K562 (cell line): Measurements from ENCODE around the gene ACSS2. TPM values are rescaled to one million over a fixed set of nuclear protein-coding genes. Genes with fewer than 3 reads are reported as not detected.

Experiments
- ATAC-seq: fragments of 200-7000 bp; cut with Tn5 transposase; 3 replicates; pipeline ENCODE4 v1.9.1; 2020; ENCODE audit warnings: moderate library complexity
- BruUV-seq: library from RNA; stranded (reverse); fragments of 400-500 nt; replicated peaks from 2 replicates; lab custom pipeline; 2021; lab: Mats Ljungman, UMichigan
- CTCF ChIA-PET: fragments of 300-600 bp; formaldehyde crosslinking; extraction: SDS; loops from one replicate; lab custom pipeline; 2021; ENCODE audit warnings: low intra/inter-chr PET ratio; lab: Yijun Ruan, JAX
- POLR2A ChIA-PET: fragments of 300-600, 350-650 bp; sonication (Branson Sonifier 250); formaldehyde crosslinking; extraction: SDS; loops from one replicate; lab custom pipeline; 2021; ENCODE audit warnings: antibody characterized with exemption, inconsistent platforms; lab: Yijun Ruan, JAX
- DNase-seq, 4 experiments: peaks; one replicate each; pipeline versions ENCODE4 v3.0.0 to v3.0.0-alpha.2; 2011 to 2018; ENCODE audit warnings: low spot score in 3 of 4, mixed read lengths in 3 of 4; ENCODE audit errors: extremely low read depth in 1 of 4
- FAIRE-seq: peaks from 2 replicates; lab custom pipeline; 2011; peaks lifted over from hg19 to GRCh38; lab: Jason Lieb, UNC
- H2AFZ ChIP-seq: 2 replicates; pipeline ENCODE4 v1.6.0; 2011; ENCODE audit warnings: low read depth, low read length, control low read depth, inconsistent platforms
- H3K27ac ChIP-seq: fragments of 200-600 bp; 3 replicates; pipeline ENCODE4 v1.8.0; 2011; ENCODE audit warnings: low read depth, mild to moderate bottlenecking, control low read depth, inconsistent platforms, low read length, moderate library complexity, mixed read lengths; ENCODE audit errors: extremely low read depth
- H3K27me3 ChIP-seq, 2 experiments: fragments of 300-600 bp in 1 of 2; 2 replicates in 1 of 2; 3 replicates in 1 of 2; pipeline versions ENCODE4 v1.6.0 to v1.8.0; 2011; ENCODE audit warnings: inconsistent platforms in 2 of 2, low read length in 2 of 2, mild to moderate bottlenecking in 1 of 2, mixed read lengths in 1 of 2, moderate library complexity in 1 of 2; ENCODE audit not compliant: control insufficient read depth in 2 of 2, insufficient read depth in 2 of 2
- H3K36me3 ChIP-seq: fragments of 300-600 bp; 3 replicates; pipeline ENCODE4 v1.8.0; 2011; ENCODE audit warnings: mild to moderate bottlenecking, low read length, inconsistent platforms; ENCODE audit not compliant: control insufficient read depth, insufficient read depth
- H3K4me1 ChIP-seq, 2 experiments: fragments of 200-600 bp in 1 of 2; replicated peaks in 1 of 2; 2 replicates in 1 of 2; 3 replicates in 1 of 2; pipeline versions ENCODE4 v1.5.1 to v1.8.0; 2011; ENCODE audit warnings: inconsistent platforms in 2 of 2, low read length in 2 of 2, mild to moderate bottlenecking in 1 of 2, mixed read lengths in 1 of 2, moderate library complexity in 1 of 2; ENCODE audit not compliant: control insufficient read depth in 2 of 2, insufficient read depth in 2 of 2
- H3K4me2 ChIP-seq: 2 replicates; pipeline ENCODE4 v1.6.1; 2011; ENCODE audit warnings: low read length, control low read depth, inconsistent platforms, mixed read lengths; ENCODE audit not compliant: insufficient read depth
- H3K4me3 ChIP-seq: fragments of 200-600 bp; sonication (generic), shearing (Covaris generic); 2 replicates; pipeline ENCODE4 v1.5.1; 2016; ENCODE audit warnings: control low read depth, inconsistent platforms
- H3K79me2 ChIP-seq: fragments of 200-600 bp; 3 replicates; pipeline ENCODE4 v1.8.0; 2011; ENCODE audit warnings: low read length, inconsistent platforms; ENCODE audit not compliant: control insufficient read depth, insufficient read depth
- H3K9ac ChIP-seq, 2 experiments: 2 replicates each; pipeline versions ENCODE4 v1.6.0 to v1.6.1; 2011; ENCODE audit warnings: low read depth in 2 of 2, low read length in 2 of 2, control low read depth in 1 of 2, inconsistent platforms in 1 of 2, mild to moderate bottlenecking in 1 of 2, mixed read lengths in 1 of 2; ENCODE audit not compliant: insufficient read depth in 1 of 2
- H3K9me1 ChIP-seq: one replicate; pipeline ENCODE4 v1.6.0; 2011; ENCODE audit warnings: inconsistent platforms, mild to moderate bottlenecking, low read length, moderate library complexity; ENCODE audit not compliant: control insufficient read depth, insufficient read depth
- H3K9me3 ChIP-seq: replicated peaks from 2 replicates; pipeline ENCODE4 v1.5.1; 2011; ENCODE audit warnings: low read depth, low read length, inconsistent platforms; ENCODE audit not compliant: control insufficient read depth, insufficient read depth
- H4K20me1 ChIP-seq: replicated peaks from 2 replicates; pipeline ENCODE4 v1.6.1; 2011; ENCODE audit warnings: low read length, inconsistent platforms, mixed read lengths; ENCODE audit not compliant: control insufficient read depth, insufficient read depth
- ATF1 ChIP-seq, 2 experiments: fragments of 450-650 bp in 1 of 2; IDR thresholded peaks; 2 replicates each; pipeline ENCODE4 v1.6.1; 2016; ENCODE audit warnings: missing compliant biosample characterization in 1 of 2, missing genetic modification characterization in 1 of 2
- BHLHE40 ChIP-seq: IDR thresholded peaks from 2 replicates; pipeline ENCODE4 v1.6.1; 2011; ENCODE audit warnings: low read length, improper control_type of control experiment
- DACH1 ChIP-seq: fragments of 450-650 bp; IDR thresholded peaks from 2 replicates; pipeline ENCODE4 v1.6.1; 2018; ENCODE audit not compliant: partially characterized antibody
- ELF2 ChIP-seq: fragments of 250-450 bp; sonication (Bioruptor Pico); IDR thresholded peaks from 2 replicates; pipeline ENCODE4 v1.5.0; 2021; ENCODE audit warnings: mild to moderate bottlenecking
- MIER1 ChIP-seq: fragments of 450-650 bp; IDR thresholded peaks from 2 replicates; pipeline ENCODE4 v1.6.1; 2016; ENCODE audit warnings: antibody characterized with exemption, mild to moderate bottlenecking, low read depth
- MTA2 ChIP-seq: fragments of 450-650 bp; IDR thresholded peaks from 2 replicates; pipeline ENCODE4 v1.6.1; 2016; ENCODE audit warnings: low read depth
- OTX1 ChIP-seq: fragments of 450-650 bp; formaldehyde crosslinking; IDR thresholded peaks from 2 replicates; pipeline ENCODE4 v1.4.0; 2022; ENCODE audit warnings: mild to moderate bottlenecking
- PTBP1 ChIP-seq: fragments of 200-400 bp; formaldehyde crosslinking; IDR thresholded peaks from 2 replicates; pipeline ENCODE4 v1.6.1; 2017; ENCODE audit warnings: low read depth, low read length
- RBM22 ChIP-seq: fragments of 200-400 bp; formaldehyde crosslinking; IDR thresholded peaks from 2 replicates; pipeline ENCODE4 v1.6.1; 2018; ENCODE audit warnings: low read length, low read depth; ENCODE audit not compliant: poor library complexity, severe bottlenecking
- RFX5 ChIP-seq: IDR thresholded peaks from 2 replicates; pipeline ENCODE4 v1.6.1; 2011; ENCODE audit warnings: low read depth, mild to moderate bottlenecking, improper control_type of control experiment, low read length
- SNRNP70 ChIP-seq: fragments of 200-400 bp; formaldehyde crosslinking; optimal IDR thresholded peaks from 2 replicates; pipeline ENCODE3; 2017; ENCODE audit warnings: low read depth, low read length
- SOX6 ChIP-seq: fragments of 450-650 bp; IDR thresholded peaks from 2 replicates; pipeline ENCODE4 v1.6.1; 2014; ENCODE audit warnings: mild to moderate bottlenecking
- STAT5B ChIP-seq: fragments of 250-450 bp; sonication (Bioruptor Pico); IDR thresholded peaks from 2 replicates; pipeline ENCODE4 v1.8.0; 2021; ENCODE audit warnings: mild to moderate bottlenecking, inconsistent platforms
- TAF7 ChIP-seq: fragments of 450-650 bp; IDR thresholded peaks from 2 replicates; pipeline ENCODE4 v1.6.1; 2016; ENCODE audit warnings: missing genetic modification characterization, missing compliant biosample characterization
- ZNF146 ChIP-seq: IDR thresholded peaks from one replicate; pipeline ENCODE4 v1.6.1; 2018; ENCODE audit warnings: missing compliant biosample characterization; ENCODE audit not compliant: unreplicated experiment
- ZNF347 ChIP-seq: fragments of 450-650 bp; formaldehyde crosslinking; IDR thresholded peaks from 2 replicates; pipeline ENCODE4 v1.4.0; 2020; ENCODE audit warnings: low read depth, mild to moderate bottlenecking, moderate library complexity
- ZNF444 ChIP-seq: fragments of 250-450 bp; sonication (Bioruptor Pico); IDR thresholded peaks from 2 replicates; pipeline ENCODE4 v1.4.0; 2020; ENCODE audit warnings: mild to moderate bottlenecking, moderate library complexity
- WGBS: fragments of 100-300 bp; shearing (Covaris generic); methylation state at CpG from one replicate; pipeline ENCODE4 v1.1.6; 2016; ENCODE audit warnings: low coverage, mixed read lengths; ENCODE audit not compliant: insufficient coverage; ENCODE audit errors: missing lambda C conversion rate; 5-methylcytosine and 5-hydroxymethylcytosine counted together
- in situ Hi-C: fragments of 300-500 bp; cut with MboI; formaldehyde crosslinking; loops from 4 replicates; pipeline ENCODE4 v1.15.0; 2018; ENCODE audit warnings: inconsistent platforms, mixed read lengths
- intact Hi-C: fragments of 100-400 bp; cut with micrococcal nuclease; formaldehyde crosslinking; loops from 2 replicates; pipeline ENCODE4 v1.14.2; 2022
- polyA plus RNA-seq, 8 experiments: library from polyadenylated mRNA; depleted of rRNA in 4 of 8; stranded (reverse) in 5 of 8; unstranded in 3 of 8; fragments of >200 nt; fragmentation: Nextera tagmentation in 2 of 8; fragmentation: Illumina TruSeq in 1 of 8; extraction: Ambion mirVana in 2 of 8; extraction: Trizol in 1 of 8; gene quantifications; 2 replicates each; pipeline versions ENCODE4 v1.2.1 to v1.2.3, GENCODE V29; 2011 to 2014; ENCODE audit warnings: inconsistent platforms in 1 of 8, missing spikeins in 1 of 8
- total RNA-seq, 7 experiments: library from RNA; depleted of rRNA in 6 of 7; stranded (reverse); fragments of >200 nt in 6 of 7; fragmentation: Illumina TruSeq in 2 of 7; extraction: Trizol in 2 of 7; gene quantifications; 2 replicates each; pipeline versions ENCODE4 v1.2.1 to v1.2.3, GENCODE V29; 2011 to 2021; ENCODE audit warnings: low replicate concordance in 1 of 7
- TF ChIP-seq, protein P1 (sequence below): sonication (generic); formaldehyde crosslinking; IDR thresholded peaks from 2 replicates; pipeline ENCODE4 v1.8.0; 2022; ENCODE audit warnings: mild to moderate bottlenecking, missing genetic modification reagents
- TF ChIP-seq, protein P2 (sequence below), 2 experiments: fragments of 200-800 bp in 1 of 2; sonication (Bioruptor generic) in 1 of 2; sonication (generic) in 1 of 2; formaldehyde crosslinking in 1 of 2; IDR thresholded peaks in 1 of 2; conservative IDR thresholded peaks in 1 of 2; 2 replicates each; pipeline versions ENCODE4 v1.5.0 to v1.6.1; 2016 to 2020; ENCODE audit warnings: missing compliant biosample characterization in 1 of 2, missing genetic modification characterization in 1 of 2, missing genetic modification reagents in 1 of 2
- TF ChIP-seq, protein P3 (sequence below): fragments of 450-650 bp; IDR thresholded peaks from 2 replicates; pipeline ENCODE4 v1.6.1; 2016; ENCODE audit warnings: low read depth, mild to moderate bottlenecking, moderate library complexity

ACSS2 gene
- total and polyA plus RNA-seq, 9 of the 15 experiments (the other 6 are each of a cell fraction or from before 2014, with no cell fraction given), result 21.9 to 246 (median 66.2) TPM

DNA sequence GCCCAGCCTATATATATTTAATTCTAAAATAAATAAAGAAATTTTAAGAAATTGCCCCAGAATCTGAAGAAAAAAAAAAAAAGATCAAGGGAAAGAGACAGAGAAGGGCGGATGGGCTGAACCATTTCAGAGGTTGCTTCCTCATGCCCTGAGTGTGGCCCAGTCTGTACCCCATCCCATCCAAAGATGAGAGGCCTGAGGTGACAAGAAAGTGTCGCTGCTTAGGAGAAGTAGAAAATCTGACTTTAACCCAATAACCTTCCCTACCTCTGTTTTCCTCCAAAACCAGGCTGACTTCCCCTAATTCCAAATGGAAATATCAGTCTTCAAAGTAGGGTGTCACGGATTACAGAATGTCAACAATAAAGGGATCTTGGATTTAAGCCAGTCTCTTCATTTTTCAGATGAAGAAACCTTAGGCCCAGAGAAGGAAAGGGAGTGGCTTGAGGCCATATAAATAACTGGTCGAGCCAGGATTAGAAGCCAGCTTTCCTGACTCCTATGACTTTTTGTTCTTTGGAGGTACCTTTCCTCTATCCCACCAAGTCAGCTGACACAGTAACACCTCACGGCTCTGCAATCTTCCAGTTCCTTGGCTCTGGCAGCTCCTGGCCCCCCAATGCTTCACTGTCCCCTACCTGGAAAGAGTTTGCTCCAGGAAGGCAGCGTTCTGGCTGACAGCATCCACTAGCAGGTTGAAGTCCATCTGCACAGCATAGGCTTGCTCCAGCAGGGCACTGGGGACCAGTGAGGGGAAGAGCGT, 69.1 kb downstream of the ACSS2 start:
- peak overlapping the region in 1 of 2 experiments; percentile 19; a peak in 1 of 4 replicates for H3K9ac ChIP-seq
- H3K27me3 ChIP-seq, result no peaks in the 10 kb centered on the region
- no peaks in the 10 kb centered on the region; a peak in 1 of 5 replicates for H3K4me1 ChIP-seq
- no peak overlapping the region for H3K4me3 ChIP-seq
- TF ChIP-seq ELF2 (CRISPR knock-in tag), result no peak
- TF ChIP-seq OTX1, result no peak
- no peak for TF ChIP-seq ATF1 (CRISPR knock-in tag; IDR thresholded peaks at IDR 0.05)
- TF ChIP-seq ATF1 (tag; IDR thresholded peaks at IDR 0.05), result no peak
- no peak for TF ChIP-seq RBM22
- TF ChIP-seq BHLHE40, result no peak
- TF ChIP-seq, protein P1, sequence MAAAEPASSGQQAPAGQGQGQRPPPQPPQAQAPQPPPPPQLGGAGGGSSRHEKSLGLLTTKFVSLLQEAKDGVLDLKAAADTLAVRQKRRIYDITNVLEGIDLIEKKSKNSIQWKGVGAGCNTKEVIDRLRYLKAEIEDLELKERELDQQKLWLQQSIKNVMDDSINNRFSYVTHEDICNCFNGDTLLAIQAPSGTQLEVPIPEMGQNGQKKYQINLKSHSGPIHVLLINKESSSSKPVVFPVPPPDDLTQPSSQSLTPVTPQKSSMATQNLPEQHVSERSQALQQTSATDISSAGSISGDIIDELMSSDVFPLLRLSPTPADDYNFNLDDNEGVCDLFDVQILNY, result no peak
- no peak for TF ChIP-seq ZNF444 (CRISPR knock-in tag)
- TF ChIP-seq PTBP1, result no peak
- no peak for TF ChIP-seq SNRNP70
- TF ChIP-seq RFX5, result no peak
- TF ChIP-seq, protein P2, sequence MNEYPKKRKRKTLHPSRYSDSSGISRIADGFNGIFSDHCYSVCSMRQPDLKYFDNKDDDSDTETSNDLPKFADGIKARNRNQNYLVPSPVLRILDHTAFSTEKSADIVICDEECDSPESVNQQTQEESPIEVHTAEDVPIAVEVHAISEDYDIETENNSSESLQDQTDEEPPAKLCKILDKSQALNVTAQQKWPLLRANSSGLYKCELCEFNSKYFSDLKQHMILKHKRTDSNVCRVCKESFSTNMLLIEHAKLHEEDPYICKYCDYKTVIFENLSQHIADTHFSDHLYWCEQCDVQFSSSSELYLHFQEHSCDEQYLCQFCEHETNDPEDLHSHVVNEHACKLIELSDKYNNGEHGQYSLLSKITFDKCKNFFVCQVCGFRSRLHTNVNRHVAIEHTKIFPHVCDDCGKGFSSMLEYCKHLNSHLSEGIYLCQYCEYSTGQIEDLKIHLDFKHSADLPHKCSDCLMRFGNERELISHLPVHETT (CRISPR knock-in tag; conservative IDR thresholded peaks at IDR 0.05 in 1 of 2, IDR thresholded peaks at IDR 0.05 in 1 of 2), result no peak
- TF ChIP-seq SOX6, result no peak
- TF ChIP-seq DACH1, result no peak
- no peak for TF ChIP-seq ZNF347 (CRISPR knock-in tag)
- TF ChIP-seq, protein P3, sequence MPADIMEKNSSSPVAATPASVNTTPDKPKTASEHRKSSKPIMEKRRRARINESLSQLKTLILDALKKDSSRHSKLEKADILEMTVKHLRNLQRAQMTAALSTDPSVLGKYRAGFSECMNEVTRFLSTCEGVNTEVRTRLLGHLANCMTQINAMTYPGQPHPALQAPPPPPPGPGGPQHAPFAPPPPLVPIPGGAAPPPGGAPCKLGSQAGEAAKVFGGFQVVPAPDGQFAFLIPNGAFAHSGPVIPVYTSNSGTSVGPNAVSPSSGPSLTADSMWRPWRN, result no peak
- no peak for TF ChIP-seq MIER1
- no peak for TF ChIP-seq ZNF146
- no peak for TF ChIP-seq STAT5B
- no peak for TF ChIP-seq TAF7 (tag)
- TF ChIP-seq MTA2, result no peak
- no peaks in the 10 kb centered on the region for H3K9me3 ChIP-seq
- DNase-seq (no peak), ATAC-seq (no peak), FAIRE-seq (no peak)
- WGBS, result 95% methylated on average over 6 of the region's 7 CpGs
- intact Hi-C loops (no loop called here), in situ Hi-C loops (no loop called here)
- no peak overlapping the region for H3K4me2 ChIP-seq
- no peak overlapping the region for H3K27ac ChIP-seq
- CTCF ChIA-PET, result no interaction called here
- H4K20me1 ChIP-seq, result no peaks in the 10 kb centered on the region
- no peaks in the 10 kb centered on the region for H3K9me1 ChIP-seq
- BruUV-seq, result no TSS peak
- 0 out of 3 replicates have a peak, but pooled peaks cover 2% of the 10 kb centered on the region for H3K79me2 ChIP-seq
- H3K36me3 ChIP-seq, result peaks cover 84% of the 10 kb centered on the region
- H2AFZ ChIP-seq, result no peak overlapping the region
- POLR2A ChIA-PET, result interaction anchor here (0.6 to 1.8 kb wide), 4 partner anchors 10 to 43 kb away, joined by 3 to 5 read pairs (median 4); partner anchors contain the start of genes GSS and MYH7B
